Hepatocyte (in vitro differentiated cells): Measurements from ENCODE around the gene ADAM10. TPM values are rescaled to one million over a fixed set of nuclear protein-coding genes. Genes with fewer than 3 reads are reported as not detected.

Source experiments
- DNase-seq: peaks from one replicate; pipeline ENCODE4 v3.0.0-alpha.2; 2016; ENCODE audit warnings: low spot score
- H2AFZ ChIP-seq: fragments of 200-600 bp; sonication (generic); 2 replicates; pipeline ENCODE4 v1.6.0; 2016; ENCODE audit warnings: antibody characterized with exemption, mild to moderate bottlenecking
- H3K27ac ChIP-seq: fragments of 200-600 bp; sonication (generic); 2 replicates; pipeline ENCODE4 v1.5.1; 2016; ENCODE audit warnings: mild to moderate bottlenecking
- H3K27me3 ChIP-seq: fragments of 200-600 bp; sonication (generic); 2 replicates; pipeline ENCODE4 v1.6.1; 2016
- H3K36me3 ChIP-seq: fragments of 200-600 bp; sonication (generic); replicated peaks from 2 replicates; pipeline ENCODE4 v1.5.1; 2016; ENCODE audit warnings: low read depth; ENCODE audit not compliant: insufficient read depth
- H3K4me1 ChIP-seq: fragments of 200-600 bp; sonication (generic); 2 replicates; pipeline ENCODE4 v1.5.1; 2016; ENCODE audit warnings: mild to moderate bottlenecking, moderate library complexity; ENCODE audit not compliant: insufficient read depth
- H3K4me2 ChIP-seq: fragments of 200-600 bp; sonication (generic); 2 replicates; pipeline ENCODE4 v1.6.0; 2016
- H3K4me3 ChIP-seq: fragments of 200-600 bp; sonication (generic); 2 replicates; pipeline ENCODE4 v1.5.1; 2016; ENCODE audit warnings: mild to moderate bottlenecking
- H3K79me2 ChIP-seq: fragments of 200-600 bp; sonication (generic); 2 replicates; pipeline ENCODE4 v1.6.0; 2017; ENCODE audit warnings: mild to moderate bottlenecking
- H3K9me2 ChIP-seq: fragments of 200-600 bp; sonication (generic); replicated peaks from 2 replicates; pipeline ENCODE4 v1.6.0; 2017; ENCODE audit warnings: mild to moderate bottlenecking; ENCODE audit not compliant: insufficient read depth
- H3K9me3 ChIP-seq: fragments of 200-600 bp; sonication (generic); 2 replicates; pipeline ENCODE4 v1.5.1; 2016; ENCODE audit warnings: low read depth, mild to moderate bottlenecking
- H4K20me1 ChIP-seq: fragments of 200-600 bp; sonication (generic); 2 replicates; pipeline ENCODE4 v1.6.0; 2016; ENCODE audit warnings: mild to moderate bottlenecking; ENCODE audit not compliant: insufficient read depth, poor library complexity, severe bottlenecking
- CTCF ChIP-seq: fragments of 200-600 bp; sonication (generic); IDR thresholded peaks from 2 replicates; pipeline ENCODE4 v1.5.1; 2016; ENCODE audit warnings: antibody characterized with exemption, mild to moderate bottlenecking; ENCODE audit not compliant: poor library complexity
- EZH2 ChIP-seq: fragments of 200-600 bp; sonication (generic); IDR thresholded peaks from 2 replicates; pipeline ENCODE4 v1.6.1; 2016; ENCODE audit warnings: antibody characterized with exemption, mild to moderate bottlenecking, borderline replicate concordance
- EZH2phosphoT487 ChIP-seq: fragments of 200-600 bp; sonication (generic); IDR thresholded peaks from one replicate; pipeline ENCODE4 v1.6.1; 2018; ENCODE audit warnings: antibody characterized with exemption, mild to moderate bottlenecking, low read depth, moderate library complexity; ENCODE audit not compliant: unreplicated experiment, severe bottlenecking
- WGBS: methylation state at CpG from one replicate; pipeline ENCODE4 v1.1.6; 2016; ENCODE audit warnings: low lambda C conversion rate; ENCODE audit errors: missing lambda C conversion rate; 5-methylcytosine and 5-hydroxymethylcytosine counted together
- polyA plus RNA-seq: library from polyadenylated mRNA; unstranded; fragments of >200 nt; fragmentation: Nextera tagmentation; extraction: Ambion mirVana; gene quantifications from 2 replicates; pipeline ENCODE4 v1.2.1, GENCODE V29; 2016
- total RNA-seq: library from RNA; depleted of rRNA; stranded (reverse); fragments of >200 nt; gene quantifications from 2 replicates; pipeline ENCODE4 v1.2.3, GENCODE V29; 2014

Gene ADAM10
- total and polyA plus RNA-seq, 2 experiments from 2014 or later: 112 to 163 TPM

GRCh38 chr15:58553365-58553918, 196.1 kb downstream of the ADAM10 start:
- WGBS: 95% methylated on average over 10 of the region's 10 CpGs
- no peak for TF ChIP-seq CTCF
- no peak for TF ChIP-seq EZH2phosphoT487

GRCh38 chr15:58552505-58553364, 196.8 kb downstream of the ADAM10 start:
- 94% methylated on average over 21 of the region's 24 CpGs for WGBS
- peak overlapping the region; percentile 39 for H3K4me2 ChIP-seq

More at GRCh38 chr15:58553365-58553918, 196.1 kb downstream of the ADAM10 start:
- H3K9me3 ChIP-seq: no peaks in the 10 kb centered on the region
- no peaks in the 10 kb centered on the region for H3K9me2 ChIP-seq
- no peaks in the 10 kb centered on the region for H3K36me3 ChIP-seq
- H3K79me2 ChIP-seq: no peaks in the 10 kb centered on the region
- H3K27ac ChIP-seq: no peak overlapping the region
- H2AFZ ChIP-seq: no peak overlapping the region
- H3K27me3 ChIP-seq: no peaks in the 10 kb centered on the region
- DNase-seq: no peak
- H4K20me1 ChIP-seq: no peaks in the 10 kb centered on the region
- H3K4me3 ChIP-seq: no peak overlapping the region
- no peak overlapping the region for H3K4me2 ChIP-seq
- H3K4me1 ChIP-seq: peaks cover 24% of the 10 kb centered on the region

GRCh38 chr15:58551764-58552504, 197.6 kb downstream of the ADAM10 start:
- Histone ChIP-seq H3K4me1 (peaks cover 26% of the 10 kb centered on the region), H3K4me3 (no peak overlapping the region), H3K27me3 (no peaks in the 10 kb centered on the region), H3K27ac (peak overlapping the region; percentile 72), H2AFZ (peak overlapping the region; percentile 22), H3K79me2 (no peaks in the 10 kb centered on the region), H3K9me3 (no peaks in the 10 kb centered on the region), H3K36me3 (no peaks in the 10 kb centered on the region), H3K9me2 (no peaks in the 10 kb centered on the region), H3K4me2 (peak overlapping the region; percentile 39), H4K20me1 (no peaks in the 10 kb centered on the region)
- WGBS: 39% methylated on average over 17 of the region's 23 CpGs
- no peak for TF ChIP-seq CTCF
- no peak for TF ChIP-seq EZH2phosphoT487
- no peak for TF ChIP-seq EZH2
- DNase-seq: peak; percentile 65

More at GRCh38 chr15:58552505-58553364, 196.8 kb downstream of the ADAM10 start:
- Histone ChIP-seq H3K9me2 (no peaks in the 10 kb centered on the region), H2AFZ (peak overlapping the region; percentile 22), H4K20me1 (no peaks in the 10 kb centered on the region), H3K36me3 (no peaks in the 10 kb centered on the region), H3K27me3 (no peaks in the 10 kb centered on the region), H3K9me3 (no peaks in the 10 kb centered on the region), H3K27ac (peak overlapping the region; percentile 72), H3K79me2 (no peaks in the 10 kb centered on the region), H3K4me3 (no peak overlapping the region), H3K4me1 (peaks cover 24% of the 10 kb centered on the region)
- TF ChIP-seq EZH2phosphoT487 (no peak), EZH2 (no peak), CTCF (no peak)
- no peak for DNase-seq
